ENCODE results near the gene SLFN5.
"Not testable (repeated sequence)": the region's sequence is repeated elsewhere in the genome, so short reads cannot be mapped to it uniquely, and the experiment has no call there.

The SLFN5 gene

GRCh38 chr17:35291802-35292201 lies 48.9 kb downstream of the SLFN5 start:
- DNase-seq (ENCODE audit: low spot score), result no peak

- no peak for DNase-seq (ENCODE audit: low spot score)
Observed at GRCh38 chr17:35293151-35293847, 50.4 kb downstream of the SLFN5 start.

- no peak for DNase-seq (ENCODE audit: low spot score)
Observed at GRCh38 chr17:35294756-35295155, 51.9 kb downstream of the SLFN5 start.

DNA sequence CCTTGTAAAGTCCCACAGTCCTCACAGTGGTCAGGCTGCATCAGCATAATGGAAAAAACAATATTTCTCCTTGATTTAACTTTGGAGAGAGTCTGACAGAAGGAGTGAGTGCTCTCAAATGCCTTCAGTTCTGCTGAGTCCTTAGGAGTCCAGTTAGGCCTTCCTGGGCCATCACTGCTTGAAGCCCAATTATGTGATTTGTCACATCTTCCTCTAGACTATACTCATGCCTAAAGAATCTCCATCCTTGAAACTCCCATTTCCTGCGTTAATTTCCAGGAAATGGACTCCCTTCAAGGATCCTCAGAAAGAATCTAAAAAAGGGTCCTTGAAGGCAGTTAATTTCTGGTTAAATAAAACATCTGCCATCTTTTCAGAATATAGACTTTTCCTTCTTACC lies 52.8 kb downstream of the SLFN5 start:
- no peak for DNase-seq (ENCODE audit: low spot score)

- DNase-seq (ENCODE audit: low spot score), result no peak
Observed at GRCh38 chr17:35297666-35298065, 54.8 kb downstream of the SLFN5 start.

GRCh38 chr17:35298639-35299038 lies 55.8 kb downstream of the SLFN5 start:
- DNase-seq (ENCODE audit: low spot score), result no peak

DNA sequence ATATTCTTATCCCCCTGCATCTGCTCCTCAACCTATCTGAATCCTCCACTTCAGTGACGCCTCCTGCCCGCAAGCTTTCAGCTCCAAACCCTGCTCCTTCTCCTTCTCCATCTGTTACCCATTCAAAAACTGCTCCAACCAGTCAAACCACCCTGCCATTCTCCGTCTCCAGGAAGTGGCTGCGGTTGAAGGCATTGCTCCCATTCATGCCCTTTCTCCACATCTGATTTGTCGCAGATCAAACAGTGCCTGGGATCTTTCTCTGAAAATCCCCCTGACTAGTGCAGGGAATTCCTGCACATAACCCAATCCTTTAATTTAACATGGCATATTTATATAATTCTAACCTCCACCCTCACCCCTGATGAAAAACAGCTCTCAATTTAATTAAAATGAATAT lies 56.3 kb downstream of the SLFN5 start:
- DNase-seq (ENCODE audit: low spot score), result no peak

DNA sequence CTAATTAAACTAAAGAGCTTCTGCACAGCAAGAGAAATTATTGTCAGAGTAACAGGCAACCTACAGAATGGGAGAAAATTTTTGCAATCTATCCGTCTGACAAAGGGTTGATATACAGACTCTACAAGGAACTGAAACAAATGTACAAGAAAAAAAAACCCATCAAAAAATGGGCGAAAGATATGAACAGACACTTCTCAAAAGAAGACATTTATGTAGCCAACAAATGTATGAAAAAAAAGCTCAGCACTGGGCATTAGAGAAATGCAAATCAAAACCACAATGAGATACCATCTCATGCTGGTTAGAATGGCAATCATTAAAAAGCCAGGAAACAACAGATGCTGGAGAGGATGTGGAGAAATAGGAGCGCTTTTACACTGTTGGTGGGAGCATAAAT lies 66.5 kb downstream of the SLFN5 start:
- DNase-seq (ENCODE audit: low spot score), result not testable (repeated sequence)

GRCh38 chr17:35312346-35312745 lies 69.5 kb downstream of the SLFN5 start:
- no peak for DNase-seq (ENCODE audit: low spot score)

- peak; percentile 74 for DNase-seq (ENCODE audit: low spot score)
Observed at GRCh38 chr17:35312790-35313711, 70.2 kb downstream of the SLFN5 start.

- DNase-seq (ENCODE audit: low spot score), result peak; percentile 35
Observed at GRCh38 chr17:35313875-35314409, 71.1 kb downstream of the SLFN5 start.

GRCh38 chr17:35314415-35315216 lies 71.7 kb downstream of the SLFN5 start:
- peak; percentile 37 for DNase-seq (ENCODE audit: low spot score)

GRCh38 chr17:35315283-35315682 lies 72.4 kb downstream of the SLFN5 start:
- DNase-seq (ENCODE audit: low spot score), result no peak

- DNase-seq (ENCODE audit: low spot score), result no peak
Observed at GRCh38 chr17:35315971-35316370, 73.1 kb downstream of the SLFN5 start.

GRCh38 chr17:35322749-35323148 lies 79.9 kb downstream of the SLFN5 start:
- DNase-seq (ENCODE audit: low spot score), result no peak
